Activated T-helper 9 cell treated with anti-CD3 and anti-CD28 coated beads, Interleukin-2, amount 50 U/mL, for 16 hours (primary cell): Measurements from ENCODE around the gene RNF130.
"Not testable (repeated sequence)": the region's sequence is repeated elsewhere in the genome, so short reads cannot be mapped to it uniquely, and the experiment has no call there.

ENCODE experiments used
- DNase-seq: peaks from one replicate; pipeline ENCODE4 v3.0.0-alpha.2; 2020; ENCODE audit warnings: low read depth

RNF130 gene

DNA sequence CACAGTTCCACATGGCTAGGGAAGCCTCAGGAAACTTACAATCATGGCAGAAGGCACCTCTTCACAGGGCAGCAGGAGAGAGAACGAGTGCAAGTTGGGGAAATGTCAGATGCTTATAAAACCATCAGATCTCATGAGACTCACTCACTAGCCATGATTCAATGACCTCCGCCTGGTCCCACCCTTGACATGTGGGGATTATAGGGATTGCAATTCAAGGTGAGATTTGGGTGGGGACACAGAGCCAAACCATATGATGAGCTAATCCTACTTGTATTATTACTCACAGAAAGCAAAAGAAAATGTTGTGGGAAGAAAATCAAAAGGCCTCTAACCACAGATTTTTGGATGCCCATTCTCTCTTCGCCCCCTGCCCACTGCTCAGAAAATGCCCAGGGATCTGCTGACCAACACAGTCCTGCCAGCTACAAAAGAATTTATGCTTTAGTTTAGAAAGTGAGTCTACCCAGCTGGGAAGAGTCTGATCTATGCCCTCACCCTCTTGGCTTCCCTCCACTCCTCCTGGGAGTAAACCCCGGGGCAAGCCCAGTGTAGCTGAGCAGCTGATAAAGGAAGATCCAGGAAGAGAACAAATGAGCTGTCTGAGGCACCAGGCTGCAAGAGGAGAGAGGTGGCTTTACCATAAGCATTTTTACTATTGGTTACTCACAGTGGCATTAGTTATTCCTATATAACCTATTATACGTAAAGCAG is 53.1 kb downstream of the RNF130 start:
- no peak for DNase-seq

DNA sequence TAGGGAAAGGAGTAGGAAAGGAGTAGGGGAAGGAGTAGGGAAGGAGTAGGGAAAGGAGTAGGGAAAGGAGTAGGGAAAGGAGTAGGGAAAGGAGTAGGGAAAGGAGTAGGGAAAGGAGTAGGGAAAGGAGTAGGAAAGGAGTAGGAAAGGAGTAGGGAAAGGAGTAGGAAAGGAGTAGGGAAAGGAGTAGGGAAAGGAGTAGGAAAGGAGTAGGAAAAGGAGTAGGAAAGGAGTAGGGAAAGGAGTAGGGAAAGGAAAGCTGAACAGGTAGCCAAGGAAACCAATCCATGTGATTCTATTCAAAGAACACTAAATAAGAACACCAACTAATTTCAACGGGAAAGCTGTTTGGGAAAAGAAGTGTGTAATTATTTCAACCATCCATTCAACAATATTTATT is 56.0 kb downstream of the RNF130 start:
- DNase-seq, result not testable (repeated sequence)

DNA sequence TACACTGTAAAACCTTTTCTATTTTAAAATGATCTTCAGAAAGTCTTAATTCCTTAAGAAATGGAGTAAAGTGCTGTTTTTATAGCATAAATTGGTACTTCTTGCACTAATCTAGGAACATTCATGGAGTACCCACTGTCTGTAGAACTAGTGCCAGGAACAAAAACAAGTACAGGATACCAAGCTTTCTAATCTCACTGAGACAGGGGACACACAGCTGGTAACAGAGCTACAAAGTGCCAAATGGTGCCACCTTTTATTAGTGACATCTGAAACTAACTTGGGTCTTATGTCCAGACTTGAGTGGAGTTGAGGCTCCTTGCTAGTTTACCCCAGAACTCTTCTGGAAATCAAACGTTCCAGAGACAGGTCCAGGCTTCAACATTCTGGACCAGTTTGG is 57.9 kb downstream of the RNF130 start:
- DNase-seq, result no peak

DNA sequence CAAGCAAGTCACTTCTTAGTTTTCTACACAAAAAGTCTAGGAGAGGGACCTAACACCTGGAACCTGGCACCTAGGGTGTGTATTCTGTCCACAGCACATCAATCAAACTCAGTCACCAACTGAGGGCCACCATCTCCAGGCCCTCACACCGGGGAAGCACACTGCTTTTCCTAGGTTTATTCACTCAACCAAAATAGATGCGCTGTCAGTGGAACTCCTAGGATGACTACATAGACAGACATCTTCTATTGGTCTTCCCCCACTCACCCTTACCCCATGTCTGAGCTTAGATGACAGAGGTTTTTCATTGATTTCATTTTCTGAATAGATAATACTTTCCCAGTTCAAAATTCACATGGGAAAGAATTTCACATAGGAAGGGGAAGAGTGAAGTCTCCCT is 59.2 kb downstream of the RNF130 start:
- DNase-seq, result no peak

DNA sequence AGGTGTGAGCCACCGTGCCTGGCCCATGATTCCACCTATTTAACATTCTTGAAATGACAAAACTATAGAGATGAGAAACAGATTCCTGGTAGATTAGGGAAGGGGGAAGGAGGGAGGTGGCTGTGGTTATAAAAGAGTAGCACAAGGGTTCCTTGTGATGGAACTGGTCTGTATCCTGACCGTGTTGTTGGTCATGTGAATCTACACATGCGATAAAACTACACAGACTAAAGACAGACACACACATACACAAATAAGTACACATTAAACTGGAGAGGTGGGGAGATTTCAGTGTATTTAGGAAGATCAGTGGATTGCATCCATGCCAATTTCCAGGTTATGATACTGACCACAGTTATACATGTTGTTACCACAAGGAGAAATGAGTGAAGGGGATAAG is 60.9 kb downstream of the RNF130 start:
- DNase-seq, result no peak

DNA sequence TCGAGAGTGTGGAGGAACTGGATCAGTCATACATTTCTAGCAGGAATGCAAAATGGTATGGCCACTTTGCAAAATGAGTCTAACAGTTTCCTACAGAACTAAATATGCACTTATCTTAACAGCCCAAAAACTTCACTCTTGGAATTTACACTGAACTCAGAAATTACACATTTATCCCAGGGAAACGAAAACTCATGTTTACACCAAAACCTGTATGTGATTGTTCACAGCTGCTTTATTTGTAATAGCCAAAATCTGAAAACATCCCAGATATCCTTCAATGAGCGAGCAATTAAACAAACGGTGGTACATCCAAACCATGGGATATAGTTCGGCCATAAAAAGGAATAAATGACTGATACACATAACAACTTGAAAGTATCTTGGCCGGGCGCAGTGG is 62.0 kb downstream of the RNF130 start:
- DNase-seq, result no peak

DNA sequence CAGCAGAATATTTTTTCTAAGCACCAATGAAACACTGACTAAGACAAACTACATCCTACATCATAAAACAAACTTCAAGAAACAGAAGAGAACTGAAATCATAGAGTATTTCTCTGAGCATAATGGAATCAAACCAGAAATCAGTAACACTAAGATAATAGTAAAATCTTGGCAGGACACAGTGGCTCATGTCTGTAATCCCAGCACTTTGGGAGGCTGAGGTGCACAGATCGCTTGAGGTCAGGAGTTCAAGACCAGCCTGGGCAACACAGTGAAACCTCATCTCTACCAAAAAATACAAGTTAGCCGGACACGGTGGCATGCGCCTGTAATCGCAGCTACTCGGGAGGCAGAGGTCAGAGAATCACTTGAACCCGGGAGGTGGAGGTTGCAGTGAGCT is 63.1 kb downstream of the RNF130 start:
- DNase-seq, result no peak

DNA sequence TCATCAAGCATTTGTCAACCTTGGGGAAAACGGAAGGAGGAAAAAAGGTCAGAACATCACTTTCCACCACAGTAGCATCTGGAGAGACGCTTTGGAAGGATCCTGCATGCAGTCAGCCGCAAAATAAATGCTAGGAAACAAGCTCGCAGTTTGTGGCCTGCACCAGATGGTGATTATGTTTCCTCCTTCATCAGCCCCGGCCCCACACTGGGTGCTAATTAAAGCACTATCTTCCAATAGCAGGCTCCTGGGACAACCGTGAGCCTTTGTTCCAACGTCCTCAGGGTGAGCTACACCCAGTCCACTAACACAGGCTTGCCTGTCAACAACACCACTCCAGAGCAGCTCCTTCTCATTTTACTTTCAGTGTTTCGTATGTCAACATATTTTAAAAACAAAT is 64.0 kb downstream of the RNF130 start:
- DNase-seq, result no peak

DNA sequence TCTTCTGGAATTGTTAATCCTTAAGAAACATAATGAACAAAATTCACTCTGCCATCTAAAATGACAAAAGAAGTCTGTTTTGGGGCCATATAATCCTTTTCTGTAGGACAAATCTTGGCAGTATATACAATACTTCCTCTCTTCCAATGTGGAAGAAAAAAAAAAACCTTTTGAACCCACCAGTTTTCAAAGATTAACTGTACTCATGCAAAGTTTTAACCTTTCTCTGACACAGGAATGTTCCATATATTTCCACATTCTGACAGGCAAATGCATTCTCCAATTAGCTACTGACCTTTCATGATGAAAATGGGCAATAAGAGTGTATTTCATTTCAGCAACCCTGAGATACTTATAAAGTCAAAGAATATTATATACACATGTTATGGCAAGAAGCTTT is 65.4 kb downstream of the RNF130 start:
- no peak for DNase-seq

DNA sequence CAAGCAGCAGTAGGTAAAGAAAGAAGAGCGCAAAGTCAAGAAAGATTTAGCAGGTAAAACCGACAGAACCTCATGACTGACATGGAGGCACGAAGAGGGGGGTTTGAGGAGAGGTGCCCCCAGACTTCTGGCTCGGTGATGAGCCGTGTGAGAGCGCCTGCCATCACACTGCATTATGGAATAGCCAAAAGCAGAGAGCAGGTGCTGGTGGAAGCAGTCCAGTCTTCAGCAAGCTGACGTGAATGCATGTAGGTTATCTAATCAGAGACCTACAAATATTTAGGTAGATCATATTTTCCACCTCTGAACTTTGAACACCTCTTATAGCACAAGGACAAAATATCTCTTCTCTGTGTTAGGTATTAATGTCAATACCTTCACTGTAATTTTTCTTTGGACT is 68.4 kb downstream of the RNF130 start:
- DNase-seq, result no peak

DNA sequence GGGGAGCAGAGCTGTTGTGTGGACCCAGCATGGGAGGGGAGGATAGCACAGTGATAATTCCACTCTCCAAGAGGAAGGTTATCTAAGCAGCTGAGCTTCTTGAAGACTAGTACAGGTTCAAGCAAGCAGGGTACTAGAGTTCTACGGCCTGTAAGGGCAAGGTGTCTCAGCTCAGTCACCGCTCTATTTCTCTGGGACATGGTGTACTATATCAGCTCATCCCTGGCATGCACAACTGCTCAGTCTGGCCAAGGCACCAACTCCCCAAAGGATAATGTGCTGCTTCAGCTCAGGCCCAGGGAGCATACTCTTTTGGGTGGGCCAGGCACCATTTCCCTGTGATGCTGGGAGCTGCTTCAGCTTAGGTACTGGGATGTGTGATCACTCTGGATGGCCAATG is 69.8 kb downstream of the RNF130 start:
- no peak for DNase-seq

DNA sequence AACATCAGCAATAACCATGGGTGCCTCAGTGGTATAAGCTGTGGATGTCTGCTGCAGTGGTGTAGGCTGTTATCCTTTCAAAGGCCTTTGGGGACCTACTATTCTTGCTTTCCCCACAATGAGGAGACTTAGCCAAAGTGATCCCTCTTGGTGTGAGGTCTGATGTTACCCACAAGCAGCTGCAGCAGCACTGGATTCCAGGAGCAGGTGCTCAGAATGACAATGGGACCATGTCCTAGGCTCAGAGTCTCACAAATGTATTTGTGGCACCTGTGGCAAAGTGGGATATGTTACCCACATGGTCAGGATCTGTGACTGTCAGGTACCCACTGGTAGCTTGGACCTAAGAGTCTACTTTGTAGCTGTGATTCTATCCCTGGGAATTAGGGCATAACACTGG is 70.4 kb downstream of the RNF130 start:
- no peak for DNase-seq

DNA sequence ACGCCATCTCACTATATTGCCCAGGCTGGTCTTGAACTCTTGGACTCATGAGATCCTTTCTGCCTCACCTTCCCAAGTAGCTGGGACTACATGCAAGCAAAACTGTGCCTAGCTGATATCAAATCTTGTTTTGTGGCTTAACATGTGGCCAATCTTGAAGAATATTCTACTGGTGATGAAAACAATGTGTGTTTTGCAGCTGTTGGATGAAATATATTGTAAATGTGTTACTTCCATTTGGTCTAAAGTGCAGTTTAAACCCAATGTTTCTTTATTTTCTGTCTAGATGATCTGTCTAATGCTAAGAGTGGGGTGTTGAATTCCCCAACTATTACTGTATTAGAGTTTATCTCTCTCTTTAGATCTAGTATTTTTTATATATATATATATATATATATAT is 73.1 kb downstream of the RNF130 start:
- no peak for DNase-seq

DNA sequence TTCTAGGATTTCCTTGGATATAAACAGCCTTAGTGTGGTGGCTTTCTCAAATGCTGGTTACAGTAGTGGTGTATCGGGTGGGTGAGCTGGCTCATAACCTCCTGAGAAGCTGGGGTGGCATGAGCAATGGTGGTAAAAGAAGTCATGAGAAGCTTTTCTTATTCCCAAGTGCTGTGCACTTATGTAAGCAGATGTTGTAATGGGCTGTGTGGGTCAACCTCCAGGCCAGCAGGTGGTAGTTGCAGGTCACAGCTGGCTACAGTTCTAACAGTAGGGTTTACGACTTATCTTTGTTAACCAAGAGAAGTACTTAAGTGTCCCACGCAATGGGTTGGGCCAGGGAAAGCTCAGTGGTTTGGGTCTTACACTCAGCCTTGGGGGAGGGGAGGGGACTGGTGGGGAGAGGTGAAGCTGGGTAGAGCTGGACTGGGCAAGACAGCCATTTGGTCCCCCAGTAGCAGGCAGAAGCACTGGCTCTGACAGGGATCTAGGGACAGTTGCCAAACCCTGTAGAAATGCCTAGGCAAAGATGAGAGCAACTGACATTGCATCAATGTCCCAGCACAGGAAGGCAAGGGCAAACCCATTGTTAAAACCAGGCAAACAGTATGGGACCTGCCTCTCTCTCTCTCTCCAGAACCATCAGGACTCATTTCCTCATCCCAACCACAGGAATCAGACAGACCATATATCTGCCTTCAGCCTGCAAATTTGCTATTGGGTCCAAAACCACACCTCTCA is 76.8 kb downstream of the RNF130 start:
- DNase-seq, result no peak

DNA sequence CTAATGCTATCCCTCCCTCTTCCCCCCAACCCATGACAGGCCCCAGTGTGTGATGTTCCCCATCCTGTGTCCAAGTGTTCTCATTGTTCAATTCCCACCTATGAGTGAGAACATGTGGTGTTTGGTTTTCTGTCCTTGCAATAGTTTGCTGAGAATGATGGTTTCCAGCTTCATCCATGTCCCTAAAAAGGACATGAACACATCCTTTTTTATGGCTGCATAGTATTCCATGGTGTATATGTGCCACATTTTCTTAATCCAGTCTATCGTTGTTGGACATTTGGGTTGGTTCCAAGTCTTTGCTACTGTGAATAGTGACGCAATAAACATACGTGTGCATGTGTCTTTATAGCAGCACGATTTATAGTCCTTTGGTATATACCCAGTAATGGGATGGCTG is 78.7 kb downstream of the RNF130 start:
- DNase-seq, result not testable (repeated sequence)

DNA sequence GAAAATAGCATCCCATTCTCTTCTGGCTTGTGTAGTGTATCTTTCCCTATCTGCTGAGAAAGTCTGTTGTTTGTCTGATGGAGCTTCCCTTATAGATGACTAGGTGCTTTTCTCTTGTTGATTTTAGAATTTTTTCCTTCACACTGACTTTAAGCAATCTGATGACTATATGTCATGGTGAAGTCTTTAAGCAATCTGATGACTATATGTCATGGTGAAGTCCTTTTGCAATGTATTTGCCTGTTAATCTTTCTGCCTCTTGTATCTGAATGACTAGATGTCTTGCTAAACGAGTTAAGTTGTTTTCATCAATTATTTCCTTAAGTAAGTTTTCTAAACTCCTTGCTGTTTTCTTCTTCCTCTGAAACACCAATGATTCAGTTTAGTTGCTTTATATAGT is 80.5 kb downstream of the RNF130 start:
- DNase-seq, result no peak

DNA sequence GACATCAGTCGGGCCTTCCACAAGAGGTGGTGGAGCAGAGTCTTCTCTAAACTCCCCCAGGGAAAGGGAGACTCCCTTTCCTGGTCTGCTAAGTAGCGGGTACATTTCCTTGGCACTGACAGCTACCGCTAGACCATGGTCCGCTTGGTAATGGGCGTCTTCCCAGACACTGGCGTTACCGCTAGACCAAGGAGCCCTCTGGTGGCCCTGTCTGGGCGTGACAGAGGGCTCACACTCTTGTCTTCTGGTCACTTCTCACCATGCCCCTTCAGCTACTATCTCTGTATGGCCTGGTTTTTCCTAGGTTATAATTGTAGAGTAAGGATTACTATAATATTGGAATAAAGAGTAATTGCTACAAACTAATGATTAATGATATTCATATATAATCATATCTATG is 81.0 kb downstream of the RNF130 start:
- not testable (repeated sequence) for DNase-seq

DNA sequence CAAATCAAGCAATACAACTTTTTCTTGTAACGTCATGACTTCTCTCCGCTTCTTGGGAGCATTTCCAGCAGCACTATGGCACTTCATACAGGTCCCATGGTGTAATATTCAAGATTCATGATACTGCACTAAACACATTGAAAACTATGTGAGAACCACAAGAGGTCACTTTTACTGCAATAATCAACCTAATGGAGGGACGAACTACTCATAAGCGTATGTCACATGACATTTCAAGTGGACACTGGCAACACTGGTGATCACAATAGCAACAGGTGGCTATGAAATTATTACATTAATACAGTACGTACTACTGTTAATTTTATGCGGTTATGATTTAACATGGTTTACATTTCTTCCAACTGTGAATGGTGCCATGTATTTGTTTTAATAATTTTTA is 85.2 kb downstream of the RNF130 start:
- no peak for DNase-seq

DNA sequence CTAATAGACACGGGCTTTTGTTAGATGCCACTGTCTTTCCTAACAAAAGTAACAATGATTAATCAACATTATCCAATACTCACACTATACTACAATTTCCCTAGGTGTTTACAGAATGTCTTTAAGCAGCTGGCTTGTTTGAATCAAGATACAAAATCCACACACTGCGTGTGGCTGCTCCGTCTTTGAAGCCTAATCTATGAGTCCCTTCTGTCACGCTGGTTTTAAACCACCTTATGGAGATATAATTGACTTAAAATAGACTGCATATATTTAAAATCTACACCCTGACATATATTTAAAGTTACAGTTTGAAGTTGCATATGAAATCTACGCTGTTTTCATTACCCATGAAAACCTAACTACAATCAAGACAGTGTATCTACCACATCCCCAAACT is 89.9 kb downstream of the RNF130 start:
- DNase-seq, result no peak

DNA sequence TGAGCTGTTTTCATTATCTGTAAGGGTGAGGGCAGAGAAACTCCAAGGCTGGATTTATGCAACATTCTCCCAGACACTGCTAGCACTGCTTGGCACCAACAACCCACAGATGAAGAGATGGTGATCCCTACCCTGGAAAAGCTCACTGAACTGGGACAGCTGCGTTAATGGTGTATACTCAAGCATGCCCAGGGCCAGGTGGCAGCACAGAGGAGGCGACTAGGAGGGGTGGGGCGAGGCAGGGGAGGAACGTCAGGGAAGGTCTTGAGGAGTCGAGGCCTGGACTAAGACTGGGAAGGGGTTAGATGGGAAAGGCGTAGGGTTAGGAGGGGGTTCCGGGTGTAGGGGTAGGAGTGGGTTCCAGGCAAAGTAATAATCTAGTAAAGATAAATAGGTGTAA is 90.8 kb downstream of the RNF130 start:
- DNase-seq, result no peak

DNA sequence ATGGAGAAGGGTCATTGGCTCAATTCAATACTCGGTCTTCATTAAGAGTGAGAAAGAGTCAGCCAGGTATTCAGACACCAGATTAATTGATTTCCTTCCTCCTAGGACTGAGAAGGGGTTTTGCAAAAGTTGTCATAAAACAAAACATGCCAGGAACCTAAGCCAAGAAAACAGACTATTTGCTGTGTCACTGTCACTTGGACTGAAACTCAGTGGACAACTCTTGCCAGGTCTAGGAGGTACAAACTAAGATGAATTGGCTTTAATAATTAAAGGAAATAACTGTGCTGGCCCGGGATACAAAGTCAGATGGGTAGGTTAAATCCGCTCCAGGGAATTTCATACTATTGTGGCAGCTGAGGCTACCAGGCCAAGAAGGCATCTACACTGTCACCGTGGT is 92.8 kb downstream of the RNF130 start:
- no peak for DNase-seq

DNA sequence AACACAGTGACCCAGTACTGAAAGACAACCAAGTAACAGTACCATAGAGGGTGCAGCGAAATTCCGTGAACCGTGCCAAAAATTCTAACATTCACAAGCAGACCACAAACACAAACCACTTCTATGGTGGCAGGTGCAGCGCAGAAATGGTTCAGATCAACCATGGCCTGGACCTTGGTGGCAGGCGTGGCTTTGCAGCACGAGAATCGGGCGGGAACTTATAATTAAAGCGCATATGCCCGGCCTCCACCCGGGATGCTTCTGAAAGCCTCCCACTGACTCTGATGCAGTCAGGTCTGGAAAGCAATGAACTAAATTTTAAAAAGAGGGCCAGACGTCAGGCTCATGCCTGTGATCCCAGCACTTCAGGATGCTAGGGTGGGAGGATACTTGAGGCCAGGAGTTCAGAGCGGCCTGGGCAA is 95.8 kb downstream of the RNF130 start:
- no peak for DNase-seq

DNA sequence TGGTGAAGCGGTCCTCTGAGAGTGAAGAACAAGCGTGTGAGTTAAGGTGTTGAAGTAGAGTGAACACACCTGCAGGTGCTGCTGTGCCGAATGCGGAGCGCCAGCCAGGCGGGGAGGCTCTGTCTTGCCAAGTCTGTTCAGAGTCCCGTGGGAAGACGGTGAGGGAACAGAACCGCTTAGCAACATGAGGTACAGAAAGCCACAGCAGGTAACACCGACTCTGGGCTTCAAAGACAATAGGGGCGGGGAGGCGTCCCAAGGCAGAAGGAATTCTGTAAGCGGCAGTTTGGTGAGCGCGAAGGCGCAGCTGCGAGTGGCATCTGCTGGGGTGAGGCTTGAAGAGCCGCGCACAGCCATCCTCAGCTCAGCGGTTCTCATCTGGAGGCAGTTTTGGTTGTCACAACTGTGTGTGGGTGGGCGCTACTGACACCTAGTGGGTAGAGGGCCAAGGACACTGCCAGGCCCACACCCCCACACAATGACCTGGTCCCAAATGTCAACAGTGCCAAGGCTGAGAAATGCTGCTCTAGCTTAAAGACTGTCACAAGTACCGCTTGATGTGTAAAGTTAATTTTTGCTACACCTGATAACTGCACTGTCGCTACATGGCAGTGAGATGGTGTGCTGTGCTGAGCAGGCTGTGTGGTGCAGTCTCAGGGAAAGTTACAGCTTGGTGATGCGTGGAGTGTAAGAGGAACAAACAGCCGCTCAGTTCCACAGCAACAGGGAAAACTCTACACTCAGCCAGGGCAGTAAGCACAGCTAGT is 96.4 kb downstream of the RNF130 start:
- no peak for DNase-seq
